GM20000 (cell line): Measurements from ENCODE around the gene MED14.

Experiments used
- DNase-seq: peaks from one replicate; pipeline ENCODE4 v3.0.0; 2012; ENCODE audit warnings: low spot score
- TF ChIP-seq, protein P1 (sequence below): IDR thresholded peaks from 2 replicates; pipeline ENCODE4 v1.5.1; 2012; ENCODE audit warnings: mild to moderate bottlenecking, control low read depth; ENCODE audit errors: extremely low read depth, missing control alignments

Gene MED14

DNA sequence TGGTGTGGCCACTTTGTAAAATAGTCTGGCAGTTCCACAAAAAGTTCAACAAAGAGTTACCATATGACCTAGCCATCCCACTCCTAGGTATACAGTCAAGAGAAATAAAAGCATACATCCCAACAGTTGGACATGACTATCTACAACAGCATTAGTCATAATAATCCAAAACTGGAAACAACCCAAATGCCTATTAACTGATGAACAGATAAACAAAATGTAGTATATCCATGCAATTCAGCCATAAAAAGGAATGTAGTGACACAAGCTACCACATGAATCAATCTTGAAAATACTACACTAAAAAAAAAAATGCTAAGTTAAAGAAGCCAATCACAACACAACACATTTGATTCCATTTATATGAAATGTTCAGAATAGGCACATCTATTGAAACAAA is 16.1 kb downstream of the MED14 start:
- TF ChIP-seq, protein P1, sequence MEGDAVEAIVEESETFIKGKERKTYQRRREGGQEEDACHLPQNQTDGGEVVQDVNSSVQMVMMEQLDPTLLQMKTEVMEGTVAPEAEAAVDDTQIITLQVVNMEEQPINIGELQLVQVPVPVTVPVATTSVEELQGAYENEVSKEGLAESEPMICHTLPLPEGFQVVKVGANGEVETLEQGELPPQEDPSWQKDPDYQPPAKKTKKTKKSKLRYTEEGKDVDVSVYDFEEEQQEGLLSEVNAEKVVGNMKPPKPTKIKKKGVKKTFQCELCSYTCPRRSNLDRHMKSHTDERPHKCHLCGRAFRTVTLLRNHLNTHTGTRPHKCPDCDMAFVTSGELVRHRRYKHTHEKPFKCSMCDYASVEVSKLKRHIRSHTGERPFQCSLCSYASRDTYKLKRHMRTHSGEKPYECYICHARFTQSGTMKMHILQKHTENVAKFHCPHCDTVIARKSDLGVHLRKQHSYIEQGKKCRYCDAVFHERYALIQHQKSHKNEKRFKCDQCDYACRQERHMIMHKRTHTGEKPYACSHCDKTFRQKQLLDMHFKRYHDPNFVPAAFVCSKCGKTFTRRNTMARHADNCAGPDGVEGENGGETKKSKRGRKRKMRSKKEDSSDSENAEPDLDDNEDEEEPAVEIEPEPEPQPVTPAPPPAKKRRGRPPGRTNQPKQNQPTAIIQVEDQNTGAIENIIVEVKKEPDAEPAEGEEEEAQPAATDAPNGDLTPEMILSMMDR: no peak
- no peak for DNase-seq

DNA sequence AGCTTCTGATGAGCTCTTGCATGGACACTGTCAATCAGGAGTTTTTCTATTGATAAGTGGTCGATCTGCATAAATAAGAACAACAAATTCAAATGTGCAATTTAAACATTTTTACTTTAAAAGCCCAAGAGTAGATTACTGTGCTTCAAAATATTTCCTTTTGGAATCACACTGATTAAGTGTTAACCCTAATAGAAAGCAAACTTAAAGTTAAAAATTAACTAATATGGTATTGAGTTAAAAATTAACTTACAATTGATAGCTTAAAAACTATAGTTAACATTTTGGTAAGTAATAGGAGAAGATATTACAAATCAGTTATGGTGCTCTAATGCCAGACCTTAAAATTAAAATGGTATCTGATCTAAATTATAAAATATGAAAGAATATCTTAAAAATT is 25.9 kb downstream of the MED14 start:
- TF ChIP-seq, protein P1: no peak
- no peak for DNase-seq

DNA sequence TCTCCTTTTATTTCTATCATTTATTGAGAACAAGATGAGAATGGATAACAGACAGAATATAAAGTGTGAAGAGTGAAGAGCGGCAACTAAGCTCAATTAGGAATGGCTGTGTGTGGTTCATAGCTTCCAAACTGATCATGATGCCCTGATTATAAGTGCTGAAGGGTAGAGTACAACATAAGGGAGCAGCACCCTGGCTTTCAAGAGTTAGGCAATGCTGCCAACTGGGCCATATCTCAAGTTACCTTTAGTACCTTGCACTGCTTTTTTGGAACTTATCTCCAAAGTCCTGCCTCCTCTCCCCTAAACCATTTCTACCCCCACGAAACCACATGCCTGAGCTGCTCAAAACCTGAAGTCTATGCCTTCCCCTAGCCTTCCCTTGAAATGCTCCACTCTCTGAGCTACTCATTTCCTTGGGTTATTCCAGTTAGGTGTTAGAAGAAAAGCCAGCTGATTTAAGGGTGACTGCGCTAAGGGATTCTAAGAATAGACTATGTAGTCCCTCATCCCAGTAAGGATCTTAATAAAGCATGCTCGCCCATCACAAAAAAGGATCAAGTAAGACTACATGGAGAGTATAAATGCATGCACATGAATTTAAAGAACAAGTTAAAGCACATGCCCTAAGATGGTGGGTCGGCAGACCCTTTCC is 29.6 kb downstream of the MED14 start:
- no peak for DNase-seq

DNA sequence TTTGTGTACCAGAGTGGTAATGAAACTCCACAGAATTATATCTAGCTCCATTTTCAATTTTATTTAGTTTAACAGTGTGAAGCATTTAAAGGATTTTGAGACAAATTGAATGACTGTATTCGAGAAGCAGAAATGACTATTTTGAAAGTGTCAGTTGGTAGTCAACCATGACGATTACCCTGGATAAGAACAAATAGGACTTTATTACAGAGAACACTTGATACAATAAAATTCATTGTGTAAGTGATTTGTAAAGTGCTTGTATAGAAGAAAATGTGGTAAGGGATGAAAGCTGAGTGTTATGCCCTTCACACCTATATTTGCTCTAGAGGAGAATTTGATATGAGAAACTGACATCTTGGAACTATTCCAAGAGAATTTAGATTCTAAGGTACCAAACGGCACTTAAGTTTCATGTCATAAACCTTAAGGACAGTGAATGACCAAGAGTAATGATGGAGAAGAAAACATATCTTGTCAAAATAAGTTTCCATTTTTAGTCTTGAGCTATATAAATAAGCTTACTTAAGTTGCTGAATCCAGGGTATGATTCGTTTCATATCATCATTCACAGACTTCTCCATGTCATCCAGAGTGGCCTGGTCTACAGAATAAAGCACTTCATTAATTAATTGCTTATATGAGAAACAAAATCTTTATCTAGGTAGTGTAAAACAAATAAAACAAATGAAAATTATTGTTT is 34.6 kb downstream of the MED14 start:
- TF ChIP-seq, protein P1: no peak
- DNase-seq: no peak

More for the DNA sequence above, 29.6 kb downstream of the MED14 start:
- TF ChIP-seq, protein P1: no peak

DNA sequence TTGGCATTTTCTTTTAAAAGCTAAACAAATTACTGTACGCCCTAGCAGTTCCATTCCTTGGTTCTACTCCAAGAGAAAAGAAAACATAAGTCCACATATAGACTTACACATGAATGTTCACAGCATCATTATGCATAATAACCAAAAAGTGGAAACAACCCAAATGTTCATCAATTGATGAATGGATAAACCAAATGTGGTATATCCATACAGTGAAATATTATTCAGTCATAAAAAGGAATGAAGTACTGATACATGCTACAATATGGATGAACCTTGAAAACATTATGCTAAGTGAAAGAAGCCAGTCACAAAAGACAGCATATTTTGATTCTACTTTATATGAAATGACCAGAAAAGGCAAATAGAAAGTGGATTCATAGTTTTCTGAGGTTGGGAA is 36.5 kb downstream of the MED14 start:
- TF ChIP-seq, protein P1: no peak
- no peak for DNase-seq

DNA sequence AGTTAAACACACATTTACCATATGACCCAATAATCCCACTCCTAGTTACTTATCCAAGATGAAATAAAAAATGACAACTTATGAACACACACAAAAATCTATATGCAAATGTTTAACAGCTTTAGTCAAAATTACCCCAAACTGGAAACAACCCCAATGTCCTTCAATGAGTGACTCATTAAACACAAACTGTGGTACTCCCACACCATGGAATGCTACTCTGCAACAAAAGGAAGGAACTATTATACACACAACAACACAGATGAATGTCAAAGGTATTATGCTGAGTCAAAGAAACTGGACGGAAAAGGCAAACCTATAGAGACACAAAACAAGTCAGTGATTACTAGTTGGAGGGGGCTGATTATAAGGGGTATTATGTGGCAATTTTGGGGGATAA is 40.5 kb downstream of the MED14 start:
- DNase-seq: no peak
- TF ChIP-seq, protein P1: no peak

DNA sequence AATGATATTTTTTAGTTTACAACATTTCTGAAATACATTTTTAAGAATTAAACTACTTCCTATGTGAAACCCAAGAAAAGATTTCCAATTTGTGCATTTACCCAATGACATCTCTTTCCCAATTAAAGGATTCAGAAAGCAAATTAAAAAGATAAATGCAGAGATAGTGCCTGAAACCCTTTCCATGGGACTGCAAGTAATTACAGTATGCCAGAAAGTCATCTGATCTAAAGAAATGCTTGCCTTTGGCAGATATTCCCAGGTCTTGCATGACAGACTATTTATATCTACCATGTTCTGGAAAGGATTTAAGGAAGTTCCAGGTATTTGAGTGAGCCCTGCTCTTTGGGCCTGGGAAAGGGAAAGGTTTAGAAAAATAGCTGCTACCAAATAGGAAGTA is 46.4 kb downstream of the MED14 start:
- TF ChIP-seq, protein P1: no peak

More for the DNA sequence above, 46.4 kb downstream of the MED14 start:
- DNase-seq: no peak
